ENCODE measurements around the gene IFNG-AS1. TPM values are rescaled to one million over a fixed set of nuclear protein-coding genes. Genes with fewer than 3 reads are reported as not detected.

IFNG-AS1 gene
- total RNA-seq, 1 experiment from 2014 or later, result not detected

DNA sequence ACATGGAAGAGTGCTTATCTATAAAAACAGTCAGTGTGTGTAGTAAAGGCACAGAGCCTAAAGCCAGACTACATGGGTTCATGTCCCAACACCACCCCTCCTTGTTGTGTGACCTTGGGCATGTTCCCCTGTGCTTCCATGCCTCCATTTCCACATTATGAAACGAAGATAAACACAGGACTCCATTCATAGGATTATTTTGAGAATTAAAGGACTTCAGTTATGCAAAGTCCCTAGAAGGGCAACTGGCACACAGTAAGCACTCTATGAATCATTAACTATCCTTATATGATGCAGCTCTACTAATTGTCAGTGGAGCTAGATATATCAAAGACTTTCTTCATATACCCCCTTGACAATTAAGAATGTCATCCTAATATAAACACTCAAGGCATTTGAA lies 17.8 kb downstream of the IFNG-AS1 start:
- intact Hi-C loops (cut with micrococcal nuclease), result no loop called here
- TF ChIP-seq POLR2AphosphoS5 (IDR thresholded peaks at IDR 0.05; ENCODE audit: low read depth, low read length) (no peak), ZFX (IDR thresholded peaks at IDR 0.05) (no peak), EZH2phosphoT487 (IDR thresholded peaks at IDR 0.05; ENCODE audit: borderline replicate concordance) (no peak), FOSL1 (IDR thresholded peaks at IDR 0.05; ENCODE audit: low read depth) (no peak), POLR2A (IDR thresholded peaks at IDR 0.05; ENCODE audit: borderline replicate concordance, extremely low read depth, insufficient read depth, insufficient read length) (no peak), SRF (IDR thresholded peaks at IDR 0.05; ENCODE audit: low read depth) (no peak), SIN3A (IDR thresholded peaks at IDR 0.05; ENCODE audit: low read depth) (no peak), SP1 (IDR thresholded peaks at IDR 0.05; ENCODE audit: low read depth) (no peak), CBX3 (IDR thresholded peaks at IDR 0.05; ENCODE audit: low read depth) (no peak), ZNF274 (IDR thresholded peaks at IDR 0.05; ENCODE audit: low read depth, low read length) (no peak), RAD21 (IDR thresholded peaks at IDR 0.05; ENCODE audit: low read depth) (no peak), ELF1 (IDR thresholded peaks at IDR 0.05; ENCODE audit: borderline replicate concordance, low read depth) (no peak), EGR1 (IDR thresholded peaks at IDR 0.05; ENCODE audit: low read depth) (no peak), JUND (IDR thresholded peaks at IDR 0.05) (no peak), TCF7L2 (IDR thresholded peaks at IDR 0.05; ENCODE audit: borderline replicate concordance, extremely low read depth, insufficient read depth, insufficient read length) (no peak)
- TF ChIP-seq, protein P1, sequence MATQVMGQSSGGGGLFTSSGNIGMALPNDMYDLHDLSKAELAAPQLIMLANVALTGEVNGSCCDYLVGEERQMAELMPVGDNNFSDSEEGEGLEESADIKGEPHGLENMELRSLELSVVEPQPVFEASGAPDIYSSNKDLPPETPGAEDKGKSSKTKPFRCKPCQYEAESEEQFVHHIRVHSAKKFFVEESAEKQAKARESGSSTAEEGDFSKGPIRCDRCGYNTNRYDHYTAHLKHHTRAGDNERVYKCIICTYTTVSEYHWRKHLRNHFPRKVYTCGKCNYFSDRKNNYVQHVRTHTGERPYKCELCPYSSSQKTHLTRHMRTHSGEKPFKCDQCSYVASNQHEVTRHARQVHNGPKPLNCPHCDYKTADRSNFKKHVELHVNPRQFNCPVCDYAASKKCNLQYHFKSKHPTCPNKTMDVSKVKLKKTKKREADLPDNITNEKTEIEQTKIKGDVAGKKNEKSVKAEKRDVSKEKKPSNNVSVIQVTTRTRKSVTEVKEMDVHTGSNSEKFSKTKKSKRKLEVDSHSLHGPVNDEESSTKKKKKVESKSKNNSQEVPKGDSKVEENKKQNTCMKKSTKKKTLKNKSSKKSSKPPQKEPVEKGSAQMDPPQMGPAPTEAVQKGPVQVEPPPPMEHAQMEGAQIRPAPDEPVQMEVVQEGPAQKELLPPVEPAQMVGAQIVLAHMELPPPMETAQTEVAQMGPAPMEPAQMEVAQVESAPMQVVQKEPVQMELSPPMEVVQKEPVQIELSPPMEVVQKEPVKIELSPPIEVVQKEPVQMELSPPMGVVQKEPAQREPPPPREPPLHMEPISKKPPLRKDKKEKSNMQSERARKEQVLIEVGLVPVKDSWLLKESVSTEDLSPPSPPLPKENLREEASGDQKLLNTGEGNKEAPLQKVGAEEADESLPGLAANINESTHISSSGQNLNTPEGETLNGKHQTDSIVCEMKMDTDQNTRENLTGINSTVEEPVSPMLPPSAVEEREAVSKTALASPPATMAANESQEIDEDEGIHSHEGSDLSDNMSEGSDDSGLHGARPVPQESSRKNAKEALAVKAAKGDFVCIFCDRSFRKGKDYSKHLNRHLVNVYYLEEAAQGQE (IDR thresholded peaks at IDR 0.05; ENCODE audit: low read depth), result no peak
- TF ChIP-seq, protein P2, sequence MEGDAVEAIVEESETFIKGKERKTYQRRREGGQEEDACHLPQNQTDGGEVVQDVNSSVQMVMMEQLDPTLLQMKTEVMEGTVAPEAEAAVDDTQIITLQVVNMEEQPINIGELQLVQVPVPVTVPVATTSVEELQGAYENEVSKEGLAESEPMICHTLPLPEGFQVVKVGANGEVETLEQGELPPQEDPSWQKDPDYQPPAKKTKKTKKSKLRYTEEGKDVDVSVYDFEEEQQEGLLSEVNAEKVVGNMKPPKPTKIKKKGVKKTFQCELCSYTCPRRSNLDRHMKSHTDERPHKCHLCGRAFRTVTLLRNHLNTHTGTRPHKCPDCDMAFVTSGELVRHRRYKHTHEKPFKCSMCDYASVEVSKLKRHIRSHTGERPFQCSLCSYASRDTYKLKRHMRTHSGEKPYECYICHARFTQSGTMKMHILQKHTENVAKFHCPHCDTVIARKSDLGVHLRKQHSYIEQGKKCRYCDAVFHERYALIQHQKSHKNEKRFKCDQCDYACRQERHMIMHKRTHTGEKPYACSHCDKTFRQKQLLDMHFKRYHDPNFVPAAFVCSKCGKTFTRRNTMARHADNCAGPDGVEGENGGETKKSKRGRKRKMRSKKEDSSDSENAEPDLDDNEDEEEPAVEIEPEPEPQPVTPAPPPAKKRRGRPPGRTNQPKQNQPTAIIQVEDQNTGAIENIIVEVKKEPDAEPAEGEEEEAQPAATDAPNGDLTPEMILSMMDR (IDR thresholded peaks at IDR 0.05 in 2 of 3, conservative IDR thresholded peaks at IDR 0.05 in 1 of 3; ENCODE audit: borderline replicate concordance in 1 of 3, insufficient read depth in 1 of 3, low read depth in 2 of 3, low read length in 2 of 3), result no peak
- TF ChIP-seq, protein P3, sequence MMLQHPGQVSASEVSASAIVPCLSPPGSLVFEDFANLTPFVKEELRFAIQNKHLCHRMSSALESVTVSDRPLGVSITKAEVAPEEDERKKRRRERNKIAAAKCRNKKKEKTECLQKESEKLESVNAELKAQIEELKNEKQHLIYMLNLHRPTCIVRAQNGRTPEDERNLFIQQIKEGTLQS (IDR thresholded peaks at IDR 0.05), result no peak
- TF ChIP-seq, protein P4, sequence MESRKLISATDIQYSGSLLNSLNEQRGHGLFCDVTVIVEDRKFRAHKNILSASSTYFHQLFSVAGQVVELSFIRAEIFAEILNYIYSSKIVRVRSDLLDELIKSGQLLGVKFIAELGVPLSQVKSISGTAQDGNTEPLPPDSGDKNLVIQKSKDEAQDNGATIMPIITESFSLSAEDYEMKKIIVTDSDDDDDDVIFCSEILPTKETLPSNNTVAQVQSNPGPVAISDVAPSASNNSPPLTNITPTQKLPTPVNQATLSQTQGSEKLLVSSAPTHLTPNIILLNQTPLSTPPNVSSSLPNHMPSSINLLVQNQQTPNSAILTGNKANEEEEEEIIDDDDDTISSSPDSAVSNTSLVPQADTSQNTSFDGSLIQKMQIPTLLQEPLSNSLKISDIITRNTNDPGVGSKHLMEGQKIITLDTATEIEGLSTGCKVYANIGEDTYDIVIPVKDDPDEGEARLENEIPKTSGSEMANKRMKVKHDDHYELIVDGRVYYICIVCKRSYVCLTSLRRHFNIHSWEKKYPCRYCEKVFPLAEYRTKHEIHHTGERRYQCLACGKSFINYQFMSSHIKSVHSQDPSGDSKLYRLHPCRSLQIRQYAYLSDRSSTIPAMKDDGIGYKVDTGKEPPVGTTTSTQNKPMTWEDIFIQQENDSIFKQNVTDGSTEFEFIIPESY (IDR thresholded peaks at IDR 0.05; ENCODE audit: extremely low read depth, insufficient replicate concordance, low read length), result no peak
- no TSS peak for BruUV-seq (replicated peaks)

More for the DNA sequence above, 17.8 kb downstream of the IFNG-AS1 start:
- no peaks in the 10 kb centered on the region for H3K36me3 ChIP-seq (ENCODE audit: control insufficient read depth in 1 of 2, insufficient read depth in 2 of 2, low read length in 2 of 2)
- no peaks in the 10 kb centered on the region for H3K4me1 ChIP-seq (ENCODE audit: control insufficient read depth in 1 of 2, insufficient read depth in 2 of 2, low read length in 2 of 2)
- DNase-seq (ENCODE audit: low read depth, low spot score), result no peak
- no peak overlapping the region for H2AFZ ChIP-seq (ENCODE audit: low read depth, low read length, poor library complexity, severe bottlenecking)
- RAD21 ChIA-PET (ENCODE audit: low non-redundant PET in 1 of 2, low total read pairs in 2 of 2, uncharacterized antibody in 2 of 2, unreplicated experiment in 2 of 2), result no interaction called here
- H3K9ac ChIP-seq (ENCODE audit: low read length), result no peak overlapping the region
- no peak overlapping the region for H3K4me3 ChIP-seq (replicated peaks in 1 of 2; ENCODE audit: low read depth in 1 of 2, low read length in 2 of 2)
- H3K27me3 ChIP-seq (ENCODE audit: insufficient read depth, low read length), result no peaks in the 10 kb centered on the region
- H3K27ac ChIP-seq (ENCODE audit: low read depth, low read length), result no peak overlapping the region
- CTCF ChIA-PET, result interaction anchor here (1.2 kb wide), 1 partner anchor 652 kb away, joined by 3 read pairs; no protein-coding TSS in a partner anchor
- H3K79me2 ChIP-seq (ENCODE audit: insufficient read depth, low read length), result no peaks in the 10 kb centered on the region
- no peaks in the 10 kb centered on the region for H3K9me3 ChIP-seq (ENCODE audit: control insufficient read depth in 1 of 2, insufficient read depth in 1 of 2, low read depth in 1 of 2, low read length in 2 of 2)
- no peak overlapping the region for H3K4me2 ChIP-seq (ENCODE audit: low read length)
- no peaks in the 10 kb centered on the region; the same call in 1 of the 2 replicates for H3K9me2 ChIP-seq (ENCODE audit: insufficient read depth)
- ATAC-seq, result no peak
- POLR2A ChIA-PET, result no interaction called here
- no peaks in the 10 kb centered on the region for H4K20me1 ChIP-seq (ENCODE audit: insufficient read depth)
